Bronchus fibroblast of lung (primary cell): ENCODE data around the gene TMEM273. TPM values are rescaled to one million over a fixed set of nuclear protein-coding genes. Genes with fewer than 3 reads are reported as not detected.

ENCODE experiments used
- total RNA-seq: library from RNA; depleted of rRNA; stranded (reverse); fragments of >200 nt; gene quantifications from 2 replicates; pipeline ENCODE4 v1.2.3, GENCODE V29; 2015

TMEM273 gene, protein sequence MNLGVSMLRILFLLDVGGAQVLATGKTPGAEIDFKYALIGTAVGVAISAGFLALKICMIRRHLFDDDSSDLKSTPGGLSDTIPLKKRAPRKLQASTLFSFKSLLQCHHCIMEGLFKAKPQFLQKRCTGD
- total RNA-seq: not detected in 2 replicates

DNA sequence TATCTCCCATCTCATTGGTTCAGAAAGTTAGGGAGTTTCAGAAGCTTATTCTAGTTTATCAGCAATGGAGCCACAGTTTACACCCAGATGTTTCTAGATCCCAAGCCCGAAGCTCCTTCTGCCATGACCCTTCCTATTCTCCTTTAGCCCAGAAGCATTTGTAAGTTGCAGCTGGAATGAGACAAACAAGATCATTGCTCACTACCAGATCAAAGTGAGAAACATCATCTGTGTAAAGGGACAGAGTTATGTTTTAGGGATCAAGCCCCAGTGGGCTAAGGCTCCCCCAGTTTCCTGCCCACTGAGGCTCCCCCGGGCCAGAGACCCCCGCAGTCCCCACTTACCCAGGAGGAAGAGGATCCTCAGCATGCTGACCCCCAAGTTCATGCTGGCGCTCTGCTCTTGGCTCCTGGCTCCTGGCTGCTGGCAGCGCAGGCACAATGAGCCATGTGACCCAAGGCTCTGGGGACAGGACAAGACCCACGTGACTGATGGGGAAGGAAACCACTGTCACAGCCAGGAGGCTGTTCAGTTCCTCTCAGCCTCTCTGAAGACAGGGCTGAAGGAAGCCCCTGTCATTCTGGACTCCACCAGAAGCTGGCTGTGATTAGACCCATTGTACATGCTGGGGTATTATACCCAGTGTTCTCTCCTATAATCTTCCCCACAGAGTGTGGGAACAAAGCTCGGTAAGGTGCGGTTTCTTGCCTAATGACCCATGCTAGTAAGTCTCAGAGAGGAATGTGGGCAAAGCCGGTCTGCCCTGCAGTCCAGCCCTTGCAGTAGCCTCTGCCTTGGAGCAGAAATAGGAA is at the start of gene TMEM273:
TSS of gene TMEM273 (minus strand) at position 442 of the 812 bp plus-strand sequence. CDS start at position 387, 55 bp downstream.

DNA sequence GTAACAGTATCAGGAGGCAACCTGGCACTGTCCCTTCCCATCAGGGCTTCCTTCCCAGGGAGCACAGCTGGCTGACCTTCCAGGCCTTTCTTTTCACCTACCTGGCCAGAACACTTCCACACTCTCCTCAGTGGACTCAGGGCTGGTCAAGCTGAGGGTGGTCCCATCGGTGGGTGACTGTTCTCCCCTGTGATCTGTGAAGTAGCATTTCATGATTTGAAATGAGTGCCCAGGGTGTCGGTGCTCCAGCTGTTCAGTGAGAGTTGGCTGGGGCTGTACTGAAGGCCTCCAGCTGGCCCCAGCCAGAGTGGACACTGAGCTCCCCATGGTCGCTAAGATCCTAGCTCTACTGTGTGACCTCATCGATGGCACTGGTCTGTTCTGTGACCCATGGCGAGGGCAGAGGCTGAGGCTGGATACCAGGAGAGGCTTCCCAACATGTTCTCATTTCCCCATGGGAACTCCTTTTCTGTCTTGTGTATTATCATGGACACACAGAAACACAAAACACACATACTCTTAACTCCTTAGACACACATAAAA is 54.4 kb downstream of the TMEM273 start, which contains the start of gene FAM170B:
TSS of gene FAM170B (minus strand) at position 316 of the 543 bp plus-strand sequence. CDS start at position 213, 103 bp downstream.

DNA sequence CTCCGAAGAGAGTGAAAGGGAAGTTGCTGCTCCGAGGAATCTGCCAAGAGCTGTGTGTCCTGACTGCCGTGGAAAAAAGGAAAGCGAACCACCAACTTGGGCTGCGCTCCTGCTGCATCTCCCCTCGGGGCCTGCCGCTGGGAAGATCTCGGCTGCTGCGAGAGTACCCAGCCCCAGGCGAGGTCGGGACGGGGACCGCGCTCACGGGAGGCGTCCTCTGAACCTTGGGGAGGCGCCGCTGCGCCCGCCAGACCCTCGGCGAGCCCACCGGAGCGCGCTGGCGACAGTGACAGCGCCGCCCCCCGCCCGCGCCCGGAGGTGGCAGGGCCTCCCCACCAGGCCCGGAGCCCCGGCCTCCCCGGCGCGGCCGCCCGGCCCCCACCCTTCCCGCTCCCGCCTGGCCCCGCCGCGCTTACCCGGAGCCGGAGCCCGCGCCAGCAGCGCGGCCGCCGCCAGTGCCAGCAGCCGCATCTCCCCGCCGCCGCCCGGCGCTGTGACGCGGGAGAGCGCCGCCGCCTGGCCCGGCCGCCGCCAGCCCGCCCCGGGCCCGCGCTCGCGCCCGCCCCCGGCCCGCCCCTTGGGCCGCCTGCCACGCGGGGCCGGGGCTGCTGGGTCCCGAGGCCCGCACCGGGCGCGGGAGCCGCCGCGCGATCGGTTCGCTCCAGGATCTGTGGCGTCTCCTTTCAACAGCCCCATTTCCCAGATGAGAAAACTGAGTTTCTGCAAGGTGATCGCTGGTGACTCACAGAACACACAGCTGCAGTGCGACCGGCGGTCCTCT is 73.0 kb downstream of the TMEM273 start, which contains the start of gene VSTM4:
TSS of gene VSTM4 (minus strand) at position 508 of the 781 bp plus-strand sequence. CDS start at position 471, 37 bp downstream.

Other genes starting within 250 kb of the TMEM273 start
- gene LRRC18, start 248.6 kb downstream of the TMEM273 start, total RNA-seq: 0.15 TPM in 1 of 2 replicates, not detected in the other
- gene VSTM4, start 72.9 kb downstream of the TMEM273 start, total RNA-seq: 0.34 and 0.74 TPM in 2 replicates
- not detected in 2 replicates for gene FAM170B, start 54.4 kb downstream of the TMEM273 start, total RNA-seq
- gene C10orf71, start 110.8 kb upstream of the TMEM273 start, total RNA-seq: not detected in 2 replicates
- not detected in 2 replicates for gene DRGX, start 207.7 kb upstream of the TMEM273 start, total RNA-seq